GM18517 (cell line): ENCODE data around the gene LCN15.

ENCODE experiments used
- ATAC-seq: cut with Tn5 transposase; IDR thresholded peaks from one replicate; pipeline ENCODE4 v1.9.1; 2021; ENCODE audit warnings: mild to moderate bottlenecking, moderate library complexity; ENCODE audit not compliant: unreplicated experiment

Gene LCN15

DNA sequence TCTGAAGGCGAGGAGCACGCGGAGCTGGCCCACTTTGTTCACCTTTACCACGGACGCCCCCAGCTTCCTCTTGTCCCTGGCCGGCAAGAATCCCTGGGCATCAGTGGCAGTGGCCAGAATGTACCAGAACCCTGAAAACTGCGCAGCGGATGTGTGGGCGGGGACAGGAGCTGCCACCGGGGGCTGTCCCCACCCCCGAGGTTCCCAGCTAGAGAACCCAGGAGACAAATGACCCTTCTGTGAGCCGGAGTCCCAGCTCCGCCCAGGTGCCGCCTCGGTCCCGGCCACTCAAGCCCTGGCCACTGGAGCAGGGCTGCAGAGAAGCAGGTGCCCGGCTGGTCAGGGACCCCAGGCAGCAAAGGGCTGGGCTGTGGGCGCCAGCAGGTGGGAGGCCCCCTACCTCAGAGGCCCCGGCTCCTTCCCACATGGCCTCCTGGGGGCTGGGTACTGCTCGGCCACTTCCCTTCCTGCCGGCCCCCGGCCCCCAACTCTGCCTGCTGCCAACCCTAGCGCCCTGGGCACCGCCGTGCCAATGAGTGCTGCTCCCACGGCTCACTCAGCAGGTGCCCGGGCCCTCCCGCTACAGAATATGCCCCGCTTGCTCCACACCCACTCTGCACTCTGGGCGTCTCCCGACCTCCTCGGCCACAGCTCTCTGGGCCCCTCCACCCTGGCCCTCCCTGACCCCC, 22.3 kb downstream of the LCN15 start:
- ATAC-seq = no peak

DNA sequence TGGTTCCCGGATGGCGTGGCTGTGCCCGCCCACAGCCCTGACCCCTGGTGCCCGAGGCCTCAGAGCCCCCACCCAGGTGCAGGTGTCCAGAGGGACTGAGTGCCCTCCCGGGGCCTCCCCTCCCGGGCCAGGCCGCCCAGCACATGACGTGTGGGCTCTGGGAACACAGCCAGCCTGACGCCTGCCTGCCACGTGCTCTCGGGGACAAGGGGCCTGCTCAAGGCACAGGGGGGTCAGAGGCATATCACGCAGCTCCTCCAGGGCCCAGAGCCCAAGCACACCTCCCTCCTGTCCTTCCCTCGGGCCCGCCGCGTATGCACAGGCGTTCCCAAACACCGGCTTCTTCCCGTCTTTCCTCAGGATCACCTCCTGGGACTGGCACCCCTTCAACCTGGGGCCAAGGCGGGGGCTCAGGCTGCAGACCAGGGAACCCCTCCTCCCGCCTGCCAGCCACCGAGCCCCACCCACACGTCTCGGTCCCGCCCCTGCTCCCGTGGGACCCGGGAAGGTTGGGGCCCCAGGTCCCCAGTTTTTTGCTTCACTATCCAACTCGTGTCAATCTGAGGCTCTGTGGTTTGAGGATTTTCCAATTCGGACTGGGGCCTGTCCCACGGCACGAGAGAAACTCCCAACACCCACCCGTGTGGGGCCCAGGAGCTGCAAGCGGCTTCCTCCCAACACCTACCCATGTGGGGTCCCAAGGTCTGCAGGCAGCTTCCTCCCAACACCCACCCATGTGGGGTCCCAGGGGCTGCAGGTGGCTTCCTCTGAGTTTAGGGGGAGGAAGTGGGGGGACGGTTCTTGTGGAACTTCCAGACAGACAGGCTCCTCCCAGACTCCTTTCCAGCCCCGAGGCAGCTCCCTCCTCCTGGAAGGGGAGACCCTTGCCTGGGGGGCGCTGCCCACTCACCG, 23.1 kb downstream of the LCN15 start:
- no peak for ATAC-seq

DNA sequence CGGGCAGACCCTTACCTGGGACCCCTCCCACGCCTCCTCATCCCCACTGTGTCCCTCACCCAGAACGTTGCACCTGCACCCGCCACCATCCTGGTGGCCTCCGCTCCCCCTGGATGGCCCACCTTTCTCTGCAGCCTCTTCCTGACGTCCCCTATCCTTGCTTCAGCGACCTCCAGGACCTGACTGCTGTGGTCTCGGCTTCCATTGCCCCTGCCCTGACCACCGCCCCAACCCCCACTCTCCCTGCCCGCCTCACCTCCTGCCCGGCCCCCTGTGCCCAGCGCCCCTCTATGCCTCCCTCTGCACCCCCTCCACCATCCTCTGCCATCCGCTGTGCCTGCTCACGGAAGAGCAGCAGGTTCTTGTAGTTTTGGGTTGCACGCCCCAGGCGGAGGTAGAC, 23.8 kb downstream of the LCN15 start:
- ATAC-seq = no peak

DNA sequence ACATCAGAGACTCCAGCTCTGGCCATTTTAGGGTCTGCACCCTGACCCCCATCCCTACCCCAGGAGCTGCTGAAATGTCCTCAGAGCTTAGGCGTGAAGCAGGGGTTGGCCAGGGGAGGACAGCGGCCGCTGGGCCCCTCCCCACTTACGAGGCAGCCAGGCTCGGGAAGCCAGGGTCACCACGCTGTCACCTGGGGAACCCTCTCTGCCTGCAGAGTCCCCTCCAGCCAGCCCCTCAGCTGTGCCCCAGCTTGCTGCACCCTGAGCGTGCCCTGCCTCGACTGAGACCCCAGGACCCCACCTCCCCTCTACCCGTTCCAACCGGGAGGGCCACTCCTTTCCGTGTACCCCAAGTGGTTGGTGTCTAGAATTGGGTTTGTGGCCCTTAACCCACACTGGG, 24.2 kb downstream of the LCN15 start:
- ATAC-seq = no peak

DNA sequence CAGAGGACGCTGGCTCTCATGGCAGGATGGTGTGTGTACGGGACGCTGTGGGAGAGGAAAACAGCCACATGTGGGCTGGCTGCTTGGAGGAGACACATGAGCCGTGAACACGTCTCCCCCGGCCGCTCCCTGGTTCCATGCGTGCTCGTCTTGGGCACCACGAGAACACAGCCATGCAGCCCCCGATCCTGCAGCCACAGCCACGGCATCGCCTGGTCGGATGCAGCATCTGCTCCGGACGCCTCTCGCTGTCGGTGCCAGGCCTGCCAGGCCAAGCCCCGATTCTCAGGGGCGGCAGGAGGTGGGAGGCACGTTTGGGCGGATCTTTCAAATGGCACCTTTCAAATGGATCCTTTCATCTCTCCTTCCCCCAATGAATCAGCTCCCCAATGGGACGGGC, 24.8 kb downstream of the LCN15 start:
- ATAC-seq = no peak

DNA sequence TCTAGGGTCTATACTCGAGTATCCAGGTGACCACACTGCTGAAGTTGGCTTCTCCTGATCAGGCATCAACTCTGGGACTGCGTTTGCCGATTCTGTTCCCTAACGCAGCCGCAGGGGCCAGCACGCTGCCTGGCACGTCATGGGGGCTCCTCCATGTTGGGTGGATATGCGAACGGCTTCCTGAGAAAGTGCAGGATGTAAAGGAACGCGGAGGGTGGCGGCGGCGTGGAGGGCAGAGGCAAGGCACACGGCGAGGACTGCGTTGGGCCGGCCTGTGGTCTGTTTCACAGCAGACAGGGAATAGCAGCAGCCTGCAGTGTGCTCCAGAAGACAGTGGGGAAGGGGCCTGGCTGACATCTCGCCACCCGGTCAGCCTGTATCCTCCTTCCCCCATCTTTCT, 25.4 kb downstream of the LCN15 start:
- no peak for ATAC-seq

DNA sequence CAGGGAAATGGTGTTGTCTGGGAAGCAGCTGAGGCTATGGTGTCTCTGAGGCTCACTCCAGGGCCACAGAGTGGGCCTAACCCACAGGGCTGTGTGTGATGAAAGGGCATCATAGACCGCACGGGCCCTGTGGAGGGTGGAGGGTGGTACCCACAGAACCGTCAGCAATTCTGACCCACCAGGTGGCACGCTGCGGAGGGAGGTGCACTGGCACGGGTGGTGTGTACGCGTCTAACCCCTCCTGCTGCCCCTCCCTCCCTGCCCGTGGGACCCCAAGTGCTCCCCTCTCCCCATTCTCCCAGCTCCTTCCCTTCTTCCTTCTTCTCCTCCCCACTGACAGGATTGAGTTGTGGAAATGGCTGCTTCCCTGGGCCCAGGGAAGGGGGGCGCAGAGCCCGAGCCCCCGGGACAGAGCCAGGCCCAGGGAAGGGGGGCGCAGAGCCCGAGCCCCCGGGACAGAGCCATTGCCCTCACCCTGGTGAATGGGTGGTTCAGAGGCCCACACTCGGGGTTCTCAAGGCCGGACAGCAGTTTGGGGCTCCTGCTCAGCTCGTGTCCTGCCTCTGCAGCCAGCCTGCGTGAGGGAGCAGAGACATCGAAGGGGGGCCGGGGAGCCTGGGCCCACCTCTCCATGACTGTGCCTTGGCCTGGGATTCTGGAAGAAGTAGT, 28.4 kb downstream of the LCN15 start:
- no peak for ATAC-seq

DNA sequence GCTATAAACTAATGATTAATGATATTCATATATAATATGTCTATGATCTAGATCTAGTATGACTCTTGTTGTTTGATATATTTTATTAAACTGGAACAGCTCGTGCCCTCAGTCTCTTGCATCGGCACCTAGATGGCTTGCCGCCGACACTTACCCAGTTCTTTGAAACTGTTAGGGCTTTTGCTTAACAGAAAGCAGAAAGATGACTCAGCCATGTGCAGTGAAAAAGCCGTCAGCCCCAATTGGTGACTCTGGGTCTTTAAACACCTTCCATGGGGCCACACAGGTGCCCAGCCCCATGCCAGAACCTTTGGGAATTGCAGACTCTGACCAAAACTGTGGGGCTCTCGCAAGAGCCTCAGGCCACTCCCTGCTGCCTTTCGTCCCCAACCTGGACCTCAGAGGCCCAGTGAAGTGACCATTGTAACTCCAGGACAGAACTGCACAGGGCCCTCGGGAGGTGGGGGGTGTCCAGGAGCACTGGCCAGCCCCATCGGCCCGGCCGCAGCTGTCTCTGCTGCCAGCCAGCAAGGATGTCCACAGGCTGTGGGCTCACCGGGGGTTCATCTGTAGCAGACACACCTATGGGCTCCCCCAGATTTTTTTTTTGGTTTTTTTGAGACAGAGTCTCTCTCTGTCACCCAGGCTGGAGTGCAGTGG, 29.4 kb downstream of the LCN15 start:
- no peak for ATAC-seq

DNA sequence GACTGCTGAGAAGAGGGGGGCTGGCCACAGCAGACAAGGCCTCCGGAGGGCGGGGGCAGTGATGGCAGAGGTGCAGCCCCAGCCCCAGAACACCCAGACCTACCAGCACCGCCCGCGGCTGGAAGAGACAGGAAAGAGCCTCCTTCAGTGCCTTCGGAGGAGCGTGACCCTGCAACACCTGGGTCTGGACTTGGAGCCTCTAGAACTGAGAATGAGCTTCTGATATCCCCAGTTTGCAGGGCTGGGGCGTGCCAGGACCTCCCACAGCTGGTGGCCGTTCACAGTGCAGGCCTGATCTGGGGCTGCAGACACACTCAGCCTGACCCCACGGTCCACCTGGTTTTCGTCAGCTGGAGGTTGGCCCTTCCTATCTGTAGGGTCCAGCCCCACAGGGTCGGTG, 30.7 kb downstream of the LCN15 start:
- ATAC-seq = no peak

DNA sequence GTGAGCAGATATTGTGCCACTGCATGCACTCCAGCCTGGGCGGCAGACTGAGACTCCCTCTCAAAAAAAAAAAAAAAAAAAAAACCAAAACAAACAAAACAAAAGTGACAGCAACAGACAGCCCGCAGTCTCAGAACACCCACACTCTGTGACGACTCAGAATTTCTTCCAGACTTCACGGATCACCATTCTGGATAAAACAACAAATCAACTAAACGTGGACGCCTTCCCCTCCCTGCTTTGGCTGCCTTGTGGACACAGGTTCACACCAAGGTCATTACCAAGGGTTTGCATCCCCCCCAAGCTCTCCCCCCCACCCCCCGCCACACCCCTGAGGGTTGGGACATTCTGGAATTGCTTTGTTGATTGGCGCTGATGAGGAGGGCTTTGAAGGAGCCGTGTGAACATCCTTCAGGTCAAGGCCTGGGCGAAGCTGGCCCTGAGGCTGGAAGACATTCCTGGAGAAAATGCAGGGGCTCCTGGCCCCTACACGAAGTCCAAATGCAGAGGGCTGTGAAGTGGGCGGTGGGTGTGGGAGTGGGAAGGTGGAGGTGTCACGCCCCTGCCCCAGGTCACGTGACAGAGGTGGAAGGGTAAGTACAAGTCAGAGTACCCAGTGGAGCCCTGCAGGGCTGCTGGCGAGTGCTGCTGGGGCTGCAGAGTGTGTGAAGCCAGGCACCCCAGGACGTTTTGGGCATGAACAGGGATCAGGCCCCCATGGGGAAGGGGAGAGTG, 31.7 kb downstream of the LCN15 start:
- no peak for ATAC-seq

DNA sequence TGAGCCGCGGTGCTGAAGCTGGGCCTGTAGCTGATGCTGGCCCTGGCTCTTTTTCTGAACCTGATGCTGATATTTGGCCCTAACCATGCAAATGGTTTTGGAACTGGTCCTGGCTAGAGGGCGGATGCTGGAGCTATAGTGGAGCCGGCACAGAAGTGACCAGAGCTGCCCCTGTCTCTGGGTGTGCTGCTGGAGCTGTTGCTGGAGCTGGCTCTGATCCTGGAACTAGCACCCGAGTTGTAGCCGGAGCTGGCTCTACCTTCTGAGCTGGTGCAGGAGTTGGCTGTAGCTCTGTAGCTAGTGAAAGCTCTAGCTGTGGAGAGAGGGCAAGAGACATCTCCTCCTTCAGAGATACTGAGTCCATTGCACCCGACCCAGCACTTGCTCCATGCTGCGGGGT, 34.4 kb downstream of the LCN15 start:
- no peak for ATAC-seq

DNA sequence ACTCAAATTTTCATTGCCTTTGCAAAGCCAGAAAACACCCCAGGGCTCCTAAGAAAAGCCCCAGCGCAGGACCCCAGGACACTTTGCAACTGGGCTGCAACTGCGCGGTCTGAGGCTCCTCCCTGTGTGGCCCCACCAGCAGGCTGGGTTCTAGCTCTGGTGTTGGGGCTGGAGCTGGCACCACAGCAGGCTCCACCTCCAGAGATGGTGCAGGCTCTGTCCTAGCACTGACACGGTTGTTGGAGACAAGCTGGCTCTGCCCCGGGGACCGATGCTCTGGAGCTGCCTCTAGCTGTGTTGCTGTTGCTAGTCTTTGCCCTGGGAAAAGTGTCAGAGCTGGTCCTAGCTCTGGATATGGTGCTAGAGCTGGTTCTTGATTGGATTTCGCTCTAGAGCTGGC, 35.2 kb downstream of the LCN15 start:
- no peak for ATAC-seq

DNA sequence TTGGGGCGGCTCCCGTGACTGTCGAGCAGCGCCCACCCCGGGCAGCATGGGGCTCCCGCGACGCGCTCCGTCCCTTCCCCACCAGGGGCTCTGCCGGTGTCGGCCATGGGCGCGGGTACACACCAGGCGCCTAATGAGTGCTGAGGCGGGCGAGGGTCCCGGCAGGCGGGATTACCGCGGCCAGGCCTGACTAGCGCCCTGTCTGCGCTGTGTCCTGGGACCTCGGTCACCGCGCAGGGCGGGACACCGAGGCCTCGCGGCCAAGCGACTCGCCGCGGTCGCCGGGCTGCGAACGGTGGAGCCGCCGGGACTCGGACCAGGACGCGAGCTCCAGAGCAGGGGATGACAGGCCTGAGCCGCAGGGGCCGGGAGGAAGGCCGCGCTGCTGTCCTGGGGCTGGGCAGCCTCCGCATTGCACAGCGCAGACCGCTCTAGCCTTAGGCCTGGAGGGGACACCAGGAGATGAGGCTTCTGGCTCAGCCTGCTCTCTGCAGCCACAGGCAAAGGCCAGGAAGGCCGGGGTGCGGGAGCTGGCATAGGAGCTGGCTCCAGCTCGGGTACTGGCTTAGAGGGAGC, 35.7 kb downstream of the LCN15 start:
- ATAC-seq = peak; percentile 29

DNA sequence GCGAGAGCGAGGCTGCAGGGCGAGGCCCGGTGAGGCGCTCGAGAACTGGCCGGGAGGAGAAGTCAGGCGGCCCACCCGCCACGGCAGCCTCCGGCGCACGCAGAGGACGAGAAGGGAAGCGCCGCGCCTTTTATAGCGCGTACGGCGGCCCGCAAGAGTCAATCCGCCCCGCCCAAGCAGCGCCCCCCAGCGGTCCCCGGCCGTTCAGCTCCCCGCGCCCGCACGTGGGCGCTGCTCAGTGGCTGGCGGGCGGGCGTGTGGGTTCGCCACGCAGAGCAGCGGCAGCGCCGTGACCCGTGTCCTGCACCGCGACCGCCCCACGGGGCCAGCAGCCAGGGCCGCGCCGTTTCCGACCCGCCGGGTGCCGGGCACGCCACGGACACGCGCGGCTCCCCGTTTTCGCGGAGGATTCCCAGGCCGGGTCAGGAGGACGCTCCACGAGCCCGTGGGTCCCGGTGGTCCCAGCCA, 36.2 kb downstream of the LCN15 start:
- peak; percentile 70 for ATAC-seq

DNA sequence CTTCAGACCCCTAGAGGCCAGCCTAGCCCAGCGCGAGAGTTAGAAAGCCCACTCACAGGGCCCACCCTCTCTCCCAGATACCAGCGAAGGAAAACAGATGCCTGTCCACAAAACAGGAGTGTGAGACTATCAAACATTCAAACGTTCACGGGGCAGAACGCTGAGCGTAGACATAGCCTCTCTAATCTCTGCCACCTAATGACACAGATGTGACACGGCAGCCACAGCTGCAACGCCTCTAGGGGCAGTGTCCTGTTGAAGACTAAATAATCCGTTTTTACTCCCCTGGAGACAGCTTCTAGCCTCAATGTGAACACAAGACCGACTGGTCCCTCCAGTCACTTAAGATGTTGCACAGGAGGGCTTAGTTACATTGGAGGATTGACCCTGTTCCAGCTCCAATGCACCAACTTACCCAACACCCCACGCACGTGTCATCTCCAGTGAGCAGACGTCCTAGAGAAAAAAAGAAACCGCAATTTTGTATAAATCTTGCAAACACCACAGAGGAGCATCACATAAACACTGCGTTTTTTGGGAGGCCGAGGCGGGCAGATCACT, 37.6 kb downstream of the LCN15 start:
- no peak for ATAC-seq

DNA sequence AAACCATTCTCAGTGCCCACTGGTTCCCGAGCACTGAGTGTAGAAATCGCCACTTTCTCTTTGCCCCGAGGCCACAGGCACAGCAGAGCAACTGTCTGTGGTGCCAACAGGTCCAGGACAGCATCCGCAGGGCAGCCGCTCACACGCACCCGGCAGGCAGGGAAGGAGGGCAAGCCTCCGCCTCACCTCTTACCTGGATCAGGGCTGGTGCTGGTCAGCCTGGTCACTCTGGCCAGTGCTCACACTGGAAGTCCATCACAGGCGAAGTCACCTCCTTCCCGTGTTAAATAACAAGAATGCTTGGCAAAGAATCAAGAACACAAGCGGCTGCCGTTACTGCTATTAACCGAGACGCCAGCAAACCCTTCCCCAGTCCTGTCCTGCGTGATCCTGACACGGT, 38.2 kb downstream of the LCN15 start:
- no peak for ATAC-seq

DNA sequence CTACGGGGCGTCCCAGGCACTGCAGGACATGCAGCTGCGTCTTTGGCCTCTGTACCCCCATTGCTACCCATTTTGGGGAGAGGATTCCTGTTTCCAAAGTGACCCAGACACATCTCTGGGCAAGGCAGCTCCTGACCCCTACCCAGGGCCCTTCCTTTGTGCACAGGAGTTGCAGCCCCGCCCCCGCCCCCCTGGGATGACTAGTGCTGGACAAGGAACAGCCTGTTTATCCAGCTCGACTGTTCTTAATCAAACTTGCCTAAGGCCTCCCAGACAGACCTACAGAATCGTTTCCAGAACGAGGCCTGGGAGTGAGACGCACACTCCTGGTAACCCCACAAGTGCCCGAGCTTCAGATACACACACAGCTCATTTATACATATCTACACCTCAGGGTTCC, 38.7 kb downstream of the LCN15 start:
- ATAC-seq = no peak

DNA sequence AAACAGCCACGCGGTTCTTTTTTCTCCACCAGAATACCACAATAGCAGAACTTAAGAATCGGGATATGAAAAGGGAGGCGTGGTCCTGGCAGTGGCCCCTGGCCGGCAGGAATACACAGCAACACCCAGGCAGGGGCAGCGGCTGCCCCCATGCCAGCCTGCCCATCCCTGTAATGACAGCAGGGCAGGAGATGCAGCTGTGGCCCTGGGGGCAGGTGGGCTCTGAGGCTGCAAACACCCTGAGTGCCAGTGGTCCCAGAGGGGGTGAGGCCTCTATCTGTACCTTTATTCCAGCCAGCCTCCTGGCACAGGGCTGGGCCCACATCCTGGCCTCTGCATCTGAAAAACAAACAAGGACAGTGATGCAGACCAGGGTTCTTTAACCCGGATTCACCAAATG, 39.5 kb downstream of the LCN15 start:
- no peak for ATAC-seq

DNA sequence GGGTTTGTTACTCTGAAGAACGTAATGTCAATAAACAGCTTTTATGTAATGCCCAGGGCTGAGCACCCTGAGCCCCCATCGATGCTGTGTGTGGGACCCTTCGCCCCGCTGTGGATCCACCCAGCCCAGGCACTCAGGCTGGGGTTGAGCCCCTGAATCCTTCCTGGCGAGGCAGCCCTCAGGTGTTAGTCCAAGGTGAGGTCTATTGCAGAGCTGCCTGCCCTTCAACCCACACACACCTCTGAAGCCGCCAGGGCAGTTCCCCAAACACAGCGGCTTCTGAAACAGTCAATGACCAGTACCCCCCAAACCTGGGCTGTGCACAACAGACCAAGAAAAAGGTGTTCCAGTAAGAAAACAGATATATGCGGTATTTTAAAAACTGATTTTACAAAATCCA, 40.3 kb downstream of the LCN15 start:
- no peak for ATAC-seq
